HG03159 (cell line): ENCODE measurements around the gene PLXDC2.

Source experiments
- ATAC-seq: cut with Tn5 transposase; IDR thresholded peaks from one replicate; pipeline ENCODE4 v1.9.1; 2021; ENCODE audit warnings: mild to moderate bottlenecking, moderate library complexity; ENCODE audit not compliant: unreplicated experiment

PLXDC2 gene

GRCh38 chr10:19815036-19815730, 1.0 kb upstream of the PLXDC2 start:
- no peak for ATAC-seq

- peak; percentile 25 for ATAC-seq
Observed at GRCh38 chr10:19815731-19816410, 361 bp upstream of the PLXDC2 start.

DNA sequence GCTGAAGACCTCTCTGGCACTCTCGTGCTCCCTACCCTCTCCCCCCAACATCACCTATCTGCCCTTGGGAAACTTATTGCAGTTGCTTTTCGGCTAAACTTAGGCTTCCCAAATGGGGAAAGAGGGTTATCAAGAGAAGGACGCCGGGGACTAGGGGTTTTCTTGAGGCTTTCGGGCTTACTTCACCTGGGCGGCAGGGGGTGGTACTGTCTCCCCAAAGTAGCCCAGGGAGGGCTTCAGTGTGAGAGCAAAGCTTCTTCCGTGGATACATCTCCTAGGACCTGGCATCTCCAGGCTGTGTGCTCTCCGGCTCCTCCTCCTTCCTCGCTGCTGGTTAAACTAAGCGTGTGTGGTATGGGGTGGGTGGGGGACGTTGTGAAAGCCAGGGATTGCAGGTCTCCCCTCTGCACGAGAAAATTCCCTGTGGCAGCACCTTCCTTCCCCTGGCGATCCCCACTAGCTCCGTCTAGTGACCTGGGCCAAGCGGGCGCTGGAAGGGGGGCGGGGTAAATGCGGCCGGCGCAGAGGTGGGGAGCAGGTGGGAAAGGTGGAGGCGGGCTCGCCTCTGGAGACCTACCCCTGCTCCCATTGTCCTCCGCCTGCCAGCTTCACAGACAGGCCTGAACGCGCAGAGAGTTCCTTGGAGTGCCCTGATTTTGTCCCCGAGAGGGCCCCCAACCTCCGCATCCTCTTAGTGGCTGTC, 1.1 kb downstream of the PLXDC2 start:
- ATAC-seq: peak; percentile 22

DNA sequence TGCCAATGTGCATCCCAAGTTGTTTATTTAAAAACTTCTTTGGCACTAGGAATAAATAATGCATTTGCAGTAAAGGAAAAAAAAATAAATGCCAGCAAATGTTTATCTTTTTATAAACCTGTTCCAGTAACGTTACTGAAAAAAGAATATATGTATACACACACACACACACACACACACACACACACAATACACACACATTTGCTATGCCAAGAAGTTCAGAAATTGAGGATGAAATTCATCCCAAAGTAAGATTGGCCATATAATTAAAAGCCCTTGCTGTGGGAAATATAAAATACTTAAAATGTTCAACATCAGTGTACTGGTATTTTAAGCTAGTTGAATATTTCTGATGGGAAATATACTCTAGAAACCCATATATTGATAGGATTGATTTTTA, 2.6 kb downstream of the PLXDC2 start:
- ATAC-seq: no peak

- no peak for ATAC-seq
Observed at GRCh38 chr10:19819419-19820033, 3.3 kb downstream of the PLXDC2 start.

DNA sequence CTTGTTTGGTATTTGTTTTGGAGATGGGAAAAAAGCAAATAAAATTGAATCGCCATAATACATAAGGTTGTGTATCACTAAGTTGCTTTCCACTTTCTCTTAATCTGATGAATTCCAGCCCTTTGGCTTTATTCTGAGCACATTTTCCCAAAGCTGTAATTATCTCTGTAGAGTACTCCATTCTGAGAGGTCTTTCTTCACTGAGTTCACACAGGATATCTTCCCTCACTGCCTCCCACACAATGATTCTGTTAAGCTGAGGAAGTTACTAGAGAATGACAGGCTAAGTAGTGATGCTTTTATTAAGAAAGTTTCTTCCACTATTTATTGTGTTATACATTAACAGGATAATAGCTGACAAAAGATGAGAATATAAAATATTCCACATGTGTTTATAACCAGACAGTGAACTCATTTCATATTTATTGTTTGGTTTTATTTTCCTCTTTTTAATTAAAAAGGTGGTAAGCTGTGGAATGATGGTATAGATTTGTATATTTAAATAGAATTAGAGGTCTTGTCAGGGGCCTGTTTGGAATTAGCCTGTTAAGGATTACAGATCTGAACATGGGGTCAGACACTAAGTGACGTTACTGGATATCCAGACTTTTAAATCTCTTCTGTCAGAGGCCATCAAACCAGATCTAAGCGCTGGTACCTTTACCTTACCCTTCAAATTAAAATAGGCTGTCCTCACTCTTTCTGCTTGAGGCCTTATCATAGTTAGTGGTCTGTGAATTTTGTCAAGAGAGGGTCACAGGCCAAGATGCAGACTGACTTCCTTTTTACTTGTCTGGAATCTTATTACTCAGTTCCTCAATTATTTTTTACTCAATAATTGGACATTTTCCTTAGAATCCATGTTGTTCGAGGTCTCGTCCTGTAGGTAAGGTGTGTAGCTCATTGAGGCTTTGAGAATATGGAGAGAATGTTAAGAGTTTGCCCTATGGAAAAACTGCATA, 8.4 kb downstream of the PLXDC2 start:
- ATAC-seq: no peak

- ATAC-seq: no peak
Observed at GRCh38 chr10:19825700-19826099, 9.5 kb downstream of the PLXDC2 start.

DNA sequence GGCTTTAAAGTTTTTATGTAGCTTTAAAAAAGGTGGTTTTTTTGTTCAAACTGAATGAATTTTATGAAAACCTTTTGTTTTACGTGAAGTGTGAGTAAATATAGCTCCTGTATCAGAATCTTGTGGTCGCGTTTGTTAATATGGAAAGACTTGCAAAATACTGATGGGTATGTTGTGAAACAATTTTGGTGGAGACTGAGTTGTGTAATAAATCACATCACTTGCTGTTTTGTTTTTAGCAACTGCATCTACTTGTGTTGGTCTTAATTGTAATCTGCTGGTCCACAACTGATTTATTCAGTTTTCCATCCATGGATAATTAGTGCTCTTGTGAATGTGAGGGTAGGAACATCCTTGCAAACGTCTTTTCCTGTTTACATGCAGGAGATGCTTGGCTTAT, 10.5 kb downstream of the PLXDC2 start:
- ATAC-seq: no peak

DNA sequence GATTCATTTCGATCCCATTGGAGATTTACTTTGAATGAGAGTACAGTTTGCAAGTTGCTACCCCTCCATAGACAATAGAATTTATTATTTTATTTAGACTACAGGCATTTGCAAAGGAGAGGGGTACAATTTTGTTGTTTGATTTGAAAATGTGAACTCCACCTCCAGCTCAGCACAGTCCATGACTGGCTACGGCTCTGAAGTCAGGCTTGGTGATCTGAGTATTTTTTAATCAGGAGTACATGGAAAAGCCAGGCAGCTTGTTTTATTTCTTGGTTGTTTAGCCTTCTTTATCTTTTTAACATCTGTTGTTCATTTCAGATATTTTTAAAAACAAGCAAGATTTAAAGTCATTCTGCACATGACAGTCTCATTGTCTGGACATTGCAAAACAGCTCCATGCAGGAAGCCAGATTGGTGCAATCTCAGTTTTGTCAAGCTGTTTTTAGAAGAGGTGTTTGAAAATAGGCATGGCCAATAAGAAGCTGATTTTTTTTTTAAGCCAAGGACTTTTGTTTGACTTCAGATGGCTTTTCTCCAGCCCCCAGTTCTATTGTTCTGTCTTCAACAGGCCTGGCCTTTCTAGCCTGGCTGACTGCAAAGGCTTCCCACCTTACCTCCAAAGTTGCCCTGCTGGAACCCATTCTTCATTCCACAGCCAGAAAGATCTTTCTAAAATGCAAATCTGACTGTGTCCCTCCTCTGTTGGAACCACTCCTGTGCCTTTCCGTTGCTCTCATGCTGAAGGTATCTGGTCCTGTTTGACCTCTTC, 12.2 kb downstream of the PLXDC2 start:
- ATAC-seq: no peak

DNA sequence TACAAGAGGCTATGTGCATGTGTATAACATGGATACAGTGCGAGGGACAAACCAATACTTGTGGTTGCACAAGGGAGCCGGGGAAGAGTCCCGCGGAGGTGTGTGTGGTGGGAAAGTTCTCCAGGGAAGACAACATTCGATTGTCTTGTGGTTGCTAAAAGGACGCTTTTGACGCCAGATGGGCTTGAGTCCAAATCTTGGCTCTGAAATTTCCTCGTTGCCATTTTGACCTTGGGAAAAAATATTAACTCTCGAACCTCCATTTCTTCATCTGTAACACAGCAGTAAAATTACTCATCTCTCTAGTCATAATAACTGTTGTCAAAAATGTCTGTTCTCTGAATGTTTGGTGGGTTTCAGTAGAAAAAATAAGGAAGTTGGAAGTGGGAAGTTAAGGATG, 16.5 kb downstream of the PLXDC2 start:
- ATAC-seq: no peak

GRCh38 chr10:19833170-19833824, 17.1 kb downstream of the PLXDC2 start:
- no peak for ATAC-seq

- no peak for ATAC-seq
Observed at GRCh38 chr10:19835952-19836351, 19.7 kb downstream of the PLXDC2 start.

DNA sequence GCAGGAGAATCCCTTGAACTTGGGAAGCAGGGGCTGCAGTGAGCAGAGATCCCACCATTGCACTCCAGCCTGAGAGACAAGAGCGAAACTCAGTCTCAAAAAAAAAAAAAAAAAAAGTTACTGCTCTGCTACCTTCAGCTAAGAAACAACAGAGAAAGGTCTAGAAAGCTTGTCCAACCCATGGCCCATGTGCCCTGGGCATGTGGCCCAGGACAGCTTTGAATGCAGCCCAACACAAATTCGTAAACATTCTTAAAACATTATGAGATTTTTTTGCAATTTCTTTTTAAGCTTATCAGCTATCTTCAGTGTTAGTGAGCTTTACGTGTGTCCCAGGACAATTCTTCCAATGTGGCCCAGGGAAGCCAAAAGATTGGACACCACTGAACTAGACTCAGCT, 22.9 kb downstream of the PLXDC2 start:
- no peak for ATAC-seq

GRCh38 chr10:19839552-19839951, 23.3 kb downstream of the PLXDC2 start:
- ATAC-seq: no peak

DNA sequence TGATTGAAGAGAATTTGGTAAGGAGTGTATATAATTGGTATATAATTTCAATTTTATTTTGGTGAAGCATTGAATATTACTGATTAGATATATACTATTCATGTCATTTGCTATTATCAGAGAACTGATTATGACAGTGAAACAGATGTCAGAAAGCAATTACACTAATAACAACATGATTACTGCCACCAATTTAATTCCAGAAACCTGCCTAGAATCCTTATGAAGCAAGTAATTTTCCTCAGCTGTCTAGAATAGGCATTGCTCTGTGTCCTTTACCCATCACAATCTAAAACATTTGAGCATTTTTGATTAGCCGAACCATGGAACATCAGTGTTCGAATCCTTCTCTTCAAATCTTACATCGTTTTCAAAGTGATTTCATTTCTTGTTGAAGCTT, 24.5 kb downstream of the PLXDC2 start:
- ATAC-seq: no peak

GRCh38 chr10:19843487-19843886, 27.3 kb downstream of the PLXDC2 start:
- no peak for ATAC-seq

DNA sequence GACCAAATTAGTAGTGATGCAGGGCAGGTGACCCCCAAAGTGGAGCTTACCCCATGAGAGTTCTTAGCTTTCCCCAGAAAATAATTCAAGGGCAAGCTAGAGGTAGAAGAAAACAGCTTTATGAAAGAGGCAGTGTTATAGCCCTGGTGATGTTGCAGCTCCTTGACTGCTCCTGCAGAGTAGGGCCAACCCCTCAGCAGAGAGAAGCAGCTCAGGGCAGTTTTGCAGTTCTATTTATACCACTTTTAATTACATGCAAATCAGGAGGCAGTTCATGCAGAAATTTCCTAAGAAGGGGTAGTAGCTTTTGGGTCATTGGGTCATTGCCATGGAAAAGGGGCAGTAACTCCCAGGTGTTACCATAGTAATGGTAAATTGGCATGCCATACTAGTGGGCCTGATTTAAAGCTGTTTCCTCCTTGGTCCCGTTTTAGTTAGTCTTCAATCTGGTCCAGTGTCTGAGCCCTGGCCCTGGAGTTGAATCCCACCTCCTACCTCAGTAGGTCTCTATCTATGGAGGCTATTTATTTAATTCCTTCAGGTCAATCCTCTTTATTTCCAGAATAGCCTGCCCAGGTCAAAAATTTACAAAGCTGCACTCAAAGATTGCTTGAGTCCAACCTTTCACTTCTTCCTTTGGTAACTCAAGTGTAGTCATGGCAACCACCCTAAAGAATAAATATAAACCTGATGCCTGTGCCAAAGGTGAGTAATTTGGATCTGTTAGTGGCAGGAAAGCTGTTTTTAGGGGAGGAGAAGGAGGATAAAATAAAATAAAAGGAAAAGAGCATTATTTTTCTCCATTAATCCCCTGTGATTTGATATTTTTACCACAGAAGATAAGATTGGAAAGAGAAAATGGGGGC, 29.5 kb downstream of the PLXDC2 start:
- ATAC-seq: no peak

GRCh38 chr10:19847321-19847720, 31.1 kb downstream of the PLXDC2 start:
- no peak for ATAC-seq
